NT2/D1 (cell line): ENCODE results near the gene EIF4G1.

Experiments used
- SUZ12 ChIP-seq: IDR thresholded peaks from 2 replicates; pipeline ENCODE4 v1.6.1; 2011; ENCODE audit not compliant: insufficient read length, insufficient read depth; ENCODE audit errors: extremely low read depth
- YY1 ChIP-seq: IDR thresholded peaks from 2 replicates; pipeline ENCODE4 v1.6.1; 2011; ENCODE audit not compliant: insufficient read length, insufficient read depth
- ZNF274 ChIP-seq: IDR thresholded peaks from 2 replicates; pipeline ENCODE4 v1.6.1; 2011; ENCODE audit warnings: mild to moderate bottlenecking, low read depth, low read length

DNA sequence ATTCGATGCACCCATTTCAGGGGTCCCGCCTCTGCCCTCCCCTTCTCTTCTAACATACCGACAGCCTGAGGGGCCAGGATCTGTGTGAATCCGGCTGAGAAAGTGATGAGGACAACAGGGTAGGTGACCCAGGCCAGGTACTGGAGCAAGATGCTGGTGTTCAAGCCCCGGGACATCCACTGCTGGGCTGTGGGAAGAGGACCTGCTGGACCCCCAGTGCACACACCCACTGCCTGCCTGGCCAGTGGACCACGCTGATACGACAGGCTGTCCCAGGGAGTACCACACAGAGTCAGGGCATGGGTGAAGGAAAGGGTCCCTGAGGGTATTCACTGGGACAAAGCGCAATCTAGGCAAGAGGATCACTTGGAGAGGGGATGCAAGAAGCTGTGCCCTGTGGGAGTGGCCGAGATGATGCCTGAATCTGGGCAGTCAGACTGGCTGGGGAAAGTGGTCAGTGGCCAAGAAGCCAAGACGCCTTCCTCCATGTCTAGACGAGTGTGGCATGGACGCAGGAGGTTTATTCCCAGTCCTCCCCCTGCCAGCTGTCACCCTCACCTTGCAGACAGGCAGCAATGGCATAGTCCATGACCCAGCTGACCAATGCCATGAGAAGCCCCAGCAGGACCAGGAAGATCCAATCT, 43.8 kb downstream of the EIF4G1 start:
- TF ChIP-seq ZNF274, result no peak
- TF ChIP-seq YY1, result no peak
- no peak for TF ChIP-seq SUZ12
